ENCODE measurements around the gene BNC2. TPM values are rescaled to one million over a fixed set of nuclear protein-coding genes. Genes with fewer than 3 reads are reported as not detected.

Gene BNC2
- total and polyA plus RNA-seq, 2 experiments from 2014 or later = 19.3 to 20.7 TPM

DNA sequence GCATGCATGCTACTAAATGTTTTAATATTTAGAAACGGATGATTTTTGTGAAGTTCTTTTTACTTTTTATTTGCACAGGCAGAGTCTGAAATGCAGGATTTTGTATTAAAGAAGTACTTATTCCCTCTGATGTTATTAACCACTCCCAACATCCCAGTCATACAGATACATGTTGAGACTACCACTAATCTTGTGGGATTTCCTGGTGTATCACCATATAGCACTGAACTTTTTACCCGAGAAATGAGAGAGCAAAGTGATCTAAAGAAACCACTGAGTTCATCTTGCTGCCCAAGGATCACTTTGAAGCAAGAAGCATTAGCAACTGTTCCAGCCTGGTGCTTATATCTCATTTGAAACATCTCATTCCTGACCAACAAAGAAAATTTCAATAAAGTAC, 443.8 kb downstream of the BNC2 start:
- H3K4me2 ChIP-seq = no peak overlapping the region
- H3K79me2 ChIP-seq = no peaks in the 10 kb centered on the region
- H3K27ac ChIP-seq = no peak overlapping the region
- no peaks in the 10 kb centered on the region for H3K9me2 ChIP-seq (replicated peaks; ENCODE audit: insufficient read depth)
- DNase-seq (ENCODE audit: low spot score) = no peak
- H3K9me3 ChIP-seq (ENCODE audit: low read depth) = no peaks in the 10 kb centered on the region
- no peaks in the 10 kb centered on the region for H3K36me3 ChIP-seq (replicated peaks; ENCODE audit: insufficient read depth, low read depth)
- H3K27me3 ChIP-seq = no peaks in the 10 kb centered on the region
- 60% methylated on average over 2 of the region's 2 CpGs for WGBS (ENCODE audit: low lambda C conversion rate, missing lambda C conversion rate)
- TF ChIP-seq EZH2 (IDR thresholded peaks at IDR 0.05; ENCODE audit: borderline replicate concordance) (no peak), EZH2phosphoT487 (IDR thresholded peaks at IDR 0.05; ENCODE audit: low read depth, severe bottlenecking, unreplicated experiment) (no peak)
- TF ChIP-seq, protein P1, sequence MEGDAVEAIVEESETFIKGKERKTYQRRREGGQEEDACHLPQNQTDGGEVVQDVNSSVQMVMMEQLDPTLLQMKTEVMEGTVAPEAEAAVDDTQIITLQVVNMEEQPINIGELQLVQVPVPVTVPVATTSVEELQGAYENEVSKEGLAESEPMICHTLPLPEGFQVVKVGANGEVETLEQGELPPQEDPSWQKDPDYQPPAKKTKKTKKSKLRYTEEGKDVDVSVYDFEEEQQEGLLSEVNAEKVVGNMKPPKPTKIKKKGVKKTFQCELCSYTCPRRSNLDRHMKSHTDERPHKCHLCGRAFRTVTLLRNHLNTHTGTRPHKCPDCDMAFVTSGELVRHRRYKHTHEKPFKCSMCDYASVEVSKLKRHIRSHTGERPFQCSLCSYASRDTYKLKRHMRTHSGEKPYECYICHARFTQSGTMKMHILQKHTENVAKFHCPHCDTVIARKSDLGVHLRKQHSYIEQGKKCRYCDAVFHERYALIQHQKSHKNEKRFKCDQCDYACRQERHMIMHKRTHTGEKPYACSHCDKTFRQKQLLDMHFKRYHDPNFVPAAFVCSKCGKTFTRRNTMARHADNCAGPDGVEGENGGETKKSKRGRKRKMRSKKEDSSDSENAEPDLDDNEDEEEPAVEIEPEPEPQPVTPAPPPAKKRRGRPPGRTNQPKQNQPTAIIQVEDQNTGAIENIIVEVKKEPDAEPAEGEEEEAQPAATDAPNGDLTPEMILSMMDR (IDR thresholded peaks at IDR 0.05; ENCODE audit: poor library complexity) = no peak
- no peak overlapping the region for H3K4me3 ChIP-seq
- no peaks in the 10 kb centered on the region for H3K4me1 ChIP-seq (ENCODE audit: insufficient read depth)
- H4K20me1 ChIP-seq (ENCODE audit: insufficient read depth, poor library complexity, severe bottlenecking) = no peaks in the 10 kb centered on the region
- no peak overlapping the region for H2AFZ ChIP-seq

- WGBS (ENCODE audit: low lambda C conversion rate, missing lambda C conversion rate) = 78% methylated on average over 8 of the region's 8 CpGs
- H3K79me2 ChIP-seq = no peaks in the 10 kb centered on the region
- H4K20me1 ChIP-seq (ENCODE audit: insufficient read depth, poor library complexity, severe bottlenecking) = no peaks in the 10 kb centered on the region
- H3K36me3 ChIP-seq (replicated peaks; ENCODE audit: insufficient read depth, low read depth) = no peaks in the 10 kb centered on the region
- no peak overlapping the region for H3K4me2 ChIP-seq
- no peak for DNase-seq (ENCODE audit: low spot score)
- H3K9me3 ChIP-seq (ENCODE audit: low read depth) = no peaks in the 10 kb centered on the region
- no peaks in the 10 kb centered on the region for H3K9me2 ChIP-seq (replicated peaks; ENCODE audit: insufficient read depth)
- H3K4me1 ChIP-seq (ENCODE audit: insufficient read depth) = no peaks in the 10 kb centered on the region
- H3K27me3 ChIP-seq = no peaks in the 10 kb centered on the region
- no peak overlapping the region for H3K4me3 ChIP-seq
- no peak for TF ChIP-seq EZH2 (IDR thresholded peaks at IDR 0.05; ENCODE audit: borderline replicate concordance)
- TF ChIP-seq, protein P1 (IDR thresholded peaks at IDR 0.05; ENCODE audit: poor library complexity) = no peak
- no peak for TF ChIP-seq EZH2phosphoT487 (IDR thresholded peaks at IDR 0.05; ENCODE audit: low read depth, severe bottlenecking, unreplicated experiment)
- H2AFZ ChIP-seq = no peak overlapping the region
- no peak overlapping the region for H3K27ac ChIP-seq
Measured at GRCh38 chr9:16425562-16426231, 444.8 kb downstream of the BNC2 start.

DNA sequence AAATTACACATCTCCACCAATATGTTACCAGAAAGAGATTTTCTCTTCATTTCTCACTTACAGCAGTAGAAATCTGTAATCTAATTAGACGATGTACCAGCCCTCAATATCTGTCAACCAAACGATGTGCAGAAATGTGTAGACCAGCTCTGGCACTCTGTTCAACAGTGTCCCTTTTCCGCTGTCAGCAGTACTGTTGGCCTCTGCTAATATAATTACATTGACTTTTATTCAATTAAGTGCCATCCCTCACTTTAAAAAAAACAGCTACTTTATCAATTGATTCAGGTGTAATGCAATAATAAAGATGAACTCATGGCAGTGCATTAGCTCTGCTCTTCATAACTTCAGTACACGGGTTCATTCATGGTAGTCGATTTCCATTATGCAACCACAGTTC, 448.4 kb downstream of the BNC2 start:
- Histone ChIP-seq H3K79me2 (no peaks in the 10 kb centered on the region), H3K4me1 (ENCODE audit: insufficient read depth) (peaks cover 4% of the 10 kb centered on the region), H3K4me3 (no peak overlapping the region), H2AFZ (no peak overlapping the region), H4K20me1 (ENCODE audit: insufficient read depth, poor library complexity, severe bottlenecking) (no peaks in the 10 kb centered on the region), H3K36me3 (replicated peaks; ENCODE audit: insufficient read depth, low read depth) (no peaks in the 10 kb centered on the region), H3K27ac (no peak overlapping the region), H3K27me3 (no peaks in the 10 kb centered on the region), H3K4me2 (no peak overlapping the region), H3K9me2 (replicated peaks; ENCODE audit: insufficient read depth) (no peaks in the 10 kb centered on the region), H3K9me3 (ENCODE audit: low read depth) (no peaks in the 10 kb centered on the region)
- TF ChIP-seq EZH2phosphoT487 (IDR thresholded peaks at IDR 0.05; ENCODE audit: low read depth, severe bottlenecking, unreplicated experiment) (no peak), EZH2 (IDR thresholded peaks at IDR 0.05; ENCODE audit: borderline replicate concordance) (no peak)
- TF ChIP-seq, protein P1 (IDR thresholded peaks at IDR 0.05; ENCODE audit: poor library complexity) = no peak
- no peak for DNase-seq (ENCODE audit: low spot score)
- WGBS (ENCODE audit: low lambda C conversion rate, missing lambda C conversion rate) = 82% methylated on average over 5 of the region's 5 CpGs
